GM19193 (cell line): Measurements from ENCODE around the gene HS3ST3A1.

Experiments
- POLR2A ChIP-seq: IDR thresholded peaks from 4 replicates; pipeline ENCODE4 v1.6.1; 2011; ENCODE audit not compliant: insufficient read depth, insufficient read length; ENCODE audit errors: extremely low read depth

Gene HS3ST3A1

GRCh38 chr17:13563866-13564265 is 37.9 kb downstream of the HS3ST3A1 start:
- TF ChIP-seq POLR2A, result no peak

- TF ChIP-seq POLR2A, result no peak
Observed at GRCh38 chr17:13562271-13562800, 39.4 kb downstream of the HS3ST3A1 start.

- TF ChIP-seq POLR2A, result no peak
Observed at GRCh38 chr17:13561606-13562270, 40.0 kb downstream of the HS3ST3A1 start.

GRCh38 chr17:13560935-13561334 is 40.8 kb downstream of the HS3ST3A1 start:
- no peak for TF ChIP-seq POLR2A

GRCh38 chr17:13558588-13558987 is 43.1 kb downstream of the HS3ST3A1 start:
- no peak for TF ChIP-seq POLR2A

DNA sequence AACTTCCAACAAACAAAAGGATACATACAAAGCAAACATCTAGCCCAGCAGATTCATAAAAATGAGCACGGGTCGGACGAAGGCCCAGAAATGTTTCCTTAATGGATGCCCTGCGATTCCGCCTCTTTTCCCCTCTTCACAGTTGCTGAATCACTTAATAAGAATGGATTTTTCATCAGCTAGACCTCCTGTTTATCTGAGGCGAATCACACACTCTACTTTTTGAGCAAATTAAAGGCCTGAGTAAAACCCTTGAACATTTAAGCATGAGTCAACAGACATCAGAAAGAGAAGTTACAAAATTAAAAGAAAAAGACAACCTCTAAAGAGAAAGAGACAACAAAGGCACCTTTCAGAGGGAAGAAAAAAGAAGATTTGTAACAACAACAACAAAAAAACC is 44.7 kb downstream of the HS3ST3A1 start:
- TF ChIP-seq POLR2A, result no peak

DNA sequence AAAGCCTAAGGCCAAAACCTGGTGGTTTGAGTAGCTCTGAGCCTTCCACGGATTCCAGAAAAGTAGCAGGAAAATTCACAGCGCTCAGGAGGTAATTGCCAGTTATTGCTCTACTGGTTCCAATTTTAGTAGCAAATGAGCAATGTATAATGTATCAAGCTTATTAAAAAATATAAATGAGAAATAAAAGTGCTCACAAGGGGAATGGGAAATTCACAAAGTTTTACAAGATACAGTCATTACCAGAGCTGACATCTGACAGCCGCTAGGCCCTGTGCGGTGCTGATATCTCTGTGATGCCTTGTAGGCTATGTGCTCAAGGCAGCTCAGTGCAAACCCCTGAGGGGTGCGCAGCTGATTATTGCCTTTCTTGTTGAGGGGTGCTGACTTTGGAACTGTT is 47.5 kb downstream of the HS3ST3A1 start:
- TF ChIP-seq POLR2A, result no peak

- no peak for TF ChIP-seq POLR2A
Observed at GRCh38 chr17:13550291-13550690, 51.4 kb downstream of the HS3ST3A1 start.

- TF ChIP-seq POLR2A, result no peak
Observed at GRCh38 chr17:13546851-13547250, 54.9 kb downstream of the HS3ST3A1 start.

- no peak for TF ChIP-seq POLR2A
Observed at GRCh38 chr17:13545941-13546340, 55.8 kb downstream of the HS3ST3A1 start.

DNA sequence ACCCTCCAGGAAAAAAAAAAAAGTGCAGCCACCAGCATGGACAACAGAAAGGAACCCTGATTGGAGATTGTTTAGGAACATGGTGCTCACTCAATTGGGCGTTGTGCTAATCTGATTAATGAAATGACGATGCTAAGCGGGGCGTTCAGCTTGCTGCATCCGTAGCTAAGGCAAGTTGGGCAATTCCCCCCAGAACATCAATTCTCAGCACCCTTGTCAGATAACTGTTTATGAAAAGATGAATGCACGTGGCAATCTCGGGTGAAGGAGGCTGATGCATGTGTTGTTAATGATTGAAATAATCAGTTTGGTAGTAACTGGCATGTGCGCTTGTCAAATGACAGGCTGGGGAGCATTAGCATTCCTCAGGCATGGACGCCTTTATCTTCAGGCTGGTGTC is 57.0 kb downstream of the HS3ST3A1 start:
- TF ChIP-seq POLR2A, result no peak

GRCh38 chr17:13544292-13544691 is 57.4 kb downstream of the HS3ST3A1 start:
- no peak for TF ChIP-seq POLR2A

DNA sequence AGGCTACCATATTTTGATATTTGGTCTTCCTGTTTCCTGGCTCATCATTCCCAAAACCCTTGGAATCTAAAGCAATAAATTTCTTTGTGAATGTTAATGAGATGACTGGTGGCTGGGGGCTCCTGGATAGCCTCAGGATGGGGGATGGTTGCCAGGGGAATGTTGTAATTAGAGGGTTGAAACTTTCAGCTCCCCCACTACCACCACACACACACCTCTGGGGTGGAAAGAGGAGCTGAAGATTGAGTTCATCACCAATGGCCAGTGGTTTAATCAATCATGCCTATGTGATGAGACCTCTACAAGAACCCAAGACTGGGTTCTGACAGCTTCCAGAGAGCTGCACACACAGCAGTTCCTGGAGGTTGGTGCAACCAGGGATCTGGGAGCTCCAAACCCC is 59.1 kb downstream of the HS3ST3A1 start:
- no peak for TF ChIP-seq POLR2A

DNA sequence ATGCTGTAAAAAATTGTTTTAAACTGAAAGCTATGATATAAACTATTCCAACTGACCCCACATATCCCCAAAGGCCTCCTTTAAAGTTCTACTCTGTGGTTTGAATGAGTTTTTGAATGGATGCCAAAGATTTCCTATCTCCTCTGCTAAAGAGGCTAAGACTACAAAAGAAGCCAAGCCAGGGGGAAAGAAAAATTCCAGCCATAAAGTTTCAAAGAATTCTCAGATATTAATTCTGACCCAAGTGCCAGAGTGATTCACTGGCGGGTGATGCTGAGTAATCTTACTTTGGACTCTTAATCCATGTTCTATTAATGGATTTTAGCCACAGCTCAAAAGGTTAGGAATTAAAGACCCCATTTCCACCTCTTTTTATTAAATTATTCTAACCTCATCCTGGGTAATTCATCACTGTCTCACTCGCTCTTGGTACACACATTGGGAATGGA is 60.7 kb downstream of the HS3ST3A1 start:
- no peak for TF ChIP-seq POLR2A

- TF ChIP-seq POLR2A, result no peak
Observed at GRCh38 chr17:13540546-13540945, 61.2 kb downstream of the HS3ST3A1 start.

DNA sequence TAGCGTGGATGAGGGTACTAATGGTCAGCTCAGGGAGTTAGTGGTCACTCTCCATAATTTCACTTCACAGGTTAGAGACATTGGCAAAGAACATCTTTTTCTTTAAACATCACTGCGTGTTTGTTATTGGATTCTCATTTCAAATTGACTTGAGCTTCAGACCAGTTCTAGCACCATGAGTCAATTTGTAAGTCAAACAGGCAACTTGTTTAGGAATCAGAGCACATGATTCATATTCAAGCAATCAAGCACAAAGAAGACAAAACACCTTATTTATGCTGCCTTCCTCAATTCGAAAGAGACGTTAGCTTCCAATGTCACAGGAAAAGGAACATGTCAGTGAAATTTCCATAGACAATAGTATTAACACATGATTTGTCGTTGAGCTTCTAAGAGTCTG is 62.3 kb downstream of the HS3ST3A1 start:
- no peak for TF ChIP-seq POLR2A
